ENCODE data around the gene SPARC.

Gene SPARC

DNA sequence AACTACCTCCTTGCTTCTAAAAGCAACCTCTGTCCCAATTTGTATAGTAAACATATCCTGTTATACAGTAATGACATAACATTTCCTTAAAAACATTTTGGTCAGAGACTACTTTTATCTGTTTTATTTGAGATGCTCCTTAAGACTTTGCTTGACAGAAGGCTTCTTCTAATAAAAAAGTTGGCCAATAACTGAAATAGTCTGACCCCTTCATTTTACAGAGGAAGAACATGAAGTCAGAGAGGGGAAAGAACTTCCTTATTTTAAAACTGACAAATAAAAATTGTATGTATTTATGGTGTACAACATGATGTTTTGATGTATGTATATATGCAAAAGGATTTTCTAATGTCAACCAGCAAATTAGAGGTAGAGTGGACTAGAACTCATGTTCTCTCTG, 35.8 kb upstream of the SPARC start:
- TF ChIP-seq MAX (IDR thresholded peaks at IDR 0.05), result no peak
- TF ChIP-seq, protein P1, sequence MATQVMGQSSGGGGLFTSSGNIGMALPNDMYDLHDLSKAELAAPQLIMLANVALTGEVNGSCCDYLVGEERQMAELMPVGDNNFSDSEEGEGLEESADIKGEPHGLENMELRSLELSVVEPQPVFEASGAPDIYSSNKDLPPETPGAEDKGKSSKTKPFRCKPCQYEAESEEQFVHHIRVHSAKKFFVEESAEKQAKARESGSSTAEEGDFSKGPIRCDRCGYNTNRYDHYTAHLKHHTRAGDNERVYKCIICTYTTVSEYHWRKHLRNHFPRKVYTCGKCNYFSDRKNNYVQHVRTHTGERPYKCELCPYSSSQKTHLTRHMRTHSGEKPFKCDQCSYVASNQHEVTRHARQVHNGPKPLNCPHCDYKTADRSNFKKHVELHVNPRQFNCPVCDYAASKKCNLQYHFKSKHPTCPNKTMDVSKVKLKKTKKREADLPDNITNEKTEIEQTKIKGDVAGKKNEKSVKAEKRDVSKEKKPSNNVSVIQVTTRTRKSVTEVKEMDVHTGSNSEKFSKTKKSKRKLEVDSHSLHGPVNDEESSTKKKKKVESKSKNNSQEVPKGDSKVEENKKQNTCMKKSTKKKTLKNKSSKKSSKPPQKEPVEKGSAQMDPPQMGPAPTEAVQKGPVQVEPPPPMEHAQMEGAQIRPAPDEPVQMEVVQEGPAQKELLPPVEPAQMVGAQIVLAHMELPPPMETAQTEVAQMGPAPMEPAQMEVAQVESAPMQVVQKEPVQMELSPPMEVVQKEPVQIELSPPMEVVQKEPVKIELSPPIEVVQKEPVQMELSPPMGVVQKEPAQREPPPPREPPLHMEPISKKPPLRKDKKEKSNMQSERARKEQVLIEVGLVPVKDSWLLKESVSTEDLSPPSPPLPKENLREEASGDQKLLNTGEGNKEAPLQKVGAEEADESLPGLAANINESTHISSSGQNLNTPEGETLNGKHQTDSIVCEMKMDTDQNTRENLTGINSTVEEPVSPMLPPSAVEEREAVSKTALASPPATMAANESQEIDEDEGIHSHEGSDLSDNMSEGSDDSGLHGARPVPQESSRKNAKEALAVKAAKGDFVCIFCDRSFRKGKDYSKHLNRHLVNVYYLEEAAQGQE (IDR thresholded peaks at IDR 0.05; ENCODE audit: low read depth), result no peak
- no peak for TF ChIP-seq TEAD4 (IDR thresholded peaks at IDR 0.05)
- no peak for TF ChIP-seq TCF12 (IDR thresholded peaks at IDR 0.05; ENCODE audit: low read depth)
- no peak for TF ChIP-seq YY1 (IDR thresholded peaks at IDR 0.05; ENCODE audit: low read depth)
- TF ChIP-seq RAD21 (IDR thresholded peaks at IDR 0.05; ENCODE audit: low read depth), result no peak
- no peak for TF ChIP-seq CREB1 (IDR thresholded peaks at IDR 0.05; ENCODE audit: low read depth)
- TF ChIP-seq NFIC (IDR thresholded peaks at IDR 0.05), result no peak
- no peak for TF ChIP-seq TAF1 (IDR thresholded peaks at IDR 0.05; ENCODE audit: low read depth)
- TF ChIP-seq FOXM1 (IDR thresholded peaks at IDR 0.05; ENCODE audit: borderline replicate concordance, low read depth), result no peak
- no peak for TF ChIP-seq EP300 (IDR thresholded peaks at IDR 0.05; ENCODE audit: borderline replicate concordance)
- no peak for TF ChIP-seq USF1 (IDR thresholded peaks at IDR 0.05)
- no peak for TF ChIP-seq EGR1 (IDR thresholded peaks at IDR 0.05)
- no peak for TF ChIP-seq ZBTB7A (IDR thresholded peaks at IDR 0.05; ENCODE audit: low read depth)
- TF ChIP-seq CEBPB (IDR thresholded peaks at IDR 0.05), result no peak

GRCh38 chr5:151721812-151722391, 35.2 kb upstream of the SPARC start:
- TF ChIP-seq TCF12 (IDR thresholded peaks at IDR 0.05; ENCODE audit: low read depth) (no peak), CREB1 (IDR thresholded peaks at IDR 0.05; ENCODE audit: low read depth) (no peak), TAF1 (IDR thresholded peaks at IDR 0.05; ENCODE audit: low read depth) (no peak), ZBTB7A (IDR thresholded peaks at IDR 0.05; ENCODE audit: low read depth) (no peak), NFIC (IDR thresholded peaks at IDR 0.05) (no peak), FOXM1 (IDR thresholded peaks at IDR 0.05; ENCODE audit: borderline replicate concordance, low read depth) (no peak), MAX (IDR thresholded peaks at IDR 0.05) (no peak), TEAD4 (IDR thresholded peaks at IDR 0.05) (no peak), YY1 (IDR thresholded peaks at IDR 0.05; ENCODE audit: low read depth) (no peak), EGR1 (IDR thresholded peaks at IDR 0.05) (no peak), CEBPB (IDR thresholded peaks at IDR 0.05) (no peak), EP300 (IDR thresholded peaks at IDR 0.05; ENCODE audit: borderline replicate concordance) (no peak), USF1 (IDR thresholded peaks at IDR 0.05) (no peak), RAD21 (IDR thresholded peaks at IDR 0.05; ENCODE audit: low read depth) (no peak)
- TF ChIP-seq, protein P1 (IDR thresholded peaks at IDR 0.05; ENCODE audit: low read depth), result no peak

DNA sequence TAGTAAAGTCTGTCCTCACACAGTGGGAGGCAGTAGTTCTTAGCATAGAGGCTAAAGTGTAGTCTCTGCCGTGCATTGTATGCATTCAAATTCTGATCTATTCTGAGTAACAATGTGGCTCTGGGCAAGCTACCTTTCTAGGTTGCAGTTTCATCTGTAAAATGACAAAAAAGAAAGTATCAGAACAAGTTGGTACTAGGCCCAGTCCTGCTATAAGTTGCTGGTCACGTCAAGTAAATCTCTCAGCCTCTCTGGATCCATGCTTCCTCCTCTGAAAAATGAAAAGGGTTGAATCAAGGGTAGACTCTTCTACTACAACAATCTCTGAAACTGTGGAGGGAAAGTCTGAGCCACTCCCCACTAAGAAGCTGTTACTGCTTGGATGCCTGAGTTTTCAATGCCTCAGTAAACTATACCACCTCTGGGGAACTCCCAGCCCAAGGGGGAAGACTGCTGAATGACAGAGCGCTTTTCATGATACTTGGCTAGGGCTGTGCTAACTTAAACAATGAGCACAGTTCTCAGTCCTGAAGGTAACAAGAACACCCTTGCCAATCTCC, 34.5 kb upstream of the SPARC start:
- TF ChIP-seq USF1 (IDR thresholded peaks at IDR 0.05) (no peak), YY1 (IDR thresholded peaks at IDR 0.05; ENCODE audit: low read depth) (no peak), MAX (IDR thresholded peaks at IDR 0.05) (no peak), CREB1 (IDR thresholded peaks at IDR 0.05; ENCODE audit: low read depth) (no peak), CEBPB (IDR thresholded peaks at IDR 0.05) (no peak), EP300 (IDR thresholded peaks at IDR 0.05; ENCODE audit: borderline replicate concordance) (no peak), RAD21 (IDR thresholded peaks at IDR 0.05; ENCODE audit: low read depth) (no peak), TEAD4 (IDR thresholded peaks at IDR 0.05) (no peak)
- TF ChIP-seq, protein P1 (IDR thresholded peaks at IDR 0.05; ENCODE audit: low read depth), result no peak

Measured in Ishikawa (cell line).